GM18508 (cell line): ENCODE data around the gene B3GALT6.
"Not testable (repeated sequence)": the region's sequence is repeated elsewhere in the genome, so short reads cannot be mapped to it uniquely, and the experiment has no call there.

Experiments
- ATAC-seq: cut with Tn5 transposase; IDR thresholded peaks from one replicate; pipeline ENCODE4 v1.9.1; 2021; ENCODE audit warnings: moderate number of reproducible peaks; ENCODE audit not compliant: insufficient read depth, unreplicated experiment

Gene B3GALT6

GRCh38 chr1:1232208-1232795 is at the start of gene B3GALT6:
Gene B3GALT6 (plus strand): TSS chr1:1232237. CDS start chr1:1232279, 42 bp downstream.
- no peak for ATAC-seq

GRCh38 chr1:1182491-1183220 is 49.4 kb upstream of the B3GALT6 start:
- ATAC-seq: no peak

GRCh38 chr1:1183221-1183747 is 48.8 kb upstream of the B3GALT6 start:
- ATAC-seq: no peak

GRCh38 chr1:1183833-1184775 is 47.9 kb upstream of the B3GALT6 start:
- ATAC-seq: no peak

GRCh38 chr1:1185101-1185765 is 46.8 kb upstream of the B3GALT6 start:
- no peak for ATAC-seq

- no peak for ATAC-seq
These were observed 44.1 kb upstream of the B3GALT6 start for GRCh38 chr1:1187938-1188337.

- no peak for ATAC-seq
These were observed 42.9 kb upstream of the B3GALT6 start for GRCh38 chr1:1189111-1189510.

GRCh38 chr1:1191734-1192133 is 40.3 kb upstream of the B3GALT6 start:
- no peak for ATAC-seq

- no peak for ATAC-seq
These were observed 37.3 kb upstream of the B3GALT6 start for GRCh38 chr1:1194723-1195122.

- ATAC-seq: not testable (repeated sequence)
These were observed 36.3 kb upstream of the B3GALT6 start for GRCh38 chr1:1195726-1196125.

- ATAC-seq: no peak
These were observed 35.4 kb upstream of the B3GALT6 start for GRCh38 chr1:1196431-1197187.

- no peak for ATAC-seq
These were observed 34.9 kb upstream of the B3GALT6 start for GRCh38 chr1:1197188-1197500.

GRCh38 chr1:1197551-1198422 is 34.2 kb upstream of the B3GALT6 start:
- no peak for ATAC-seq

GRCh38 chr1:1198423-1199140 is 33.5 kb upstream of the B3GALT6 start:
- no peak for ATAC-seq

GRCh38 chr1:1199141-1199960 is 32.7 kb upstream of the B3GALT6 start:
- no peak for ATAC-seq

GRCh38 chr1:1199961-1200875 is 31.8 kb upstream of the B3GALT6 start:
- ATAC-seq: no peak
